Measurements from ENCODE around the gene FBXL19. TPM values are rescaled to one million over a fixed set of nuclear protein-coding genes. Genes with fewer than 3 reads are reported as not detected.
A peak's percentile ranks its signal among the peaks of the same experiment; 100 is the strongest.

Gene FBXL19
- total RNA-seq, 1 donor from 2014 or later: 24.3 TPM

DNA sequence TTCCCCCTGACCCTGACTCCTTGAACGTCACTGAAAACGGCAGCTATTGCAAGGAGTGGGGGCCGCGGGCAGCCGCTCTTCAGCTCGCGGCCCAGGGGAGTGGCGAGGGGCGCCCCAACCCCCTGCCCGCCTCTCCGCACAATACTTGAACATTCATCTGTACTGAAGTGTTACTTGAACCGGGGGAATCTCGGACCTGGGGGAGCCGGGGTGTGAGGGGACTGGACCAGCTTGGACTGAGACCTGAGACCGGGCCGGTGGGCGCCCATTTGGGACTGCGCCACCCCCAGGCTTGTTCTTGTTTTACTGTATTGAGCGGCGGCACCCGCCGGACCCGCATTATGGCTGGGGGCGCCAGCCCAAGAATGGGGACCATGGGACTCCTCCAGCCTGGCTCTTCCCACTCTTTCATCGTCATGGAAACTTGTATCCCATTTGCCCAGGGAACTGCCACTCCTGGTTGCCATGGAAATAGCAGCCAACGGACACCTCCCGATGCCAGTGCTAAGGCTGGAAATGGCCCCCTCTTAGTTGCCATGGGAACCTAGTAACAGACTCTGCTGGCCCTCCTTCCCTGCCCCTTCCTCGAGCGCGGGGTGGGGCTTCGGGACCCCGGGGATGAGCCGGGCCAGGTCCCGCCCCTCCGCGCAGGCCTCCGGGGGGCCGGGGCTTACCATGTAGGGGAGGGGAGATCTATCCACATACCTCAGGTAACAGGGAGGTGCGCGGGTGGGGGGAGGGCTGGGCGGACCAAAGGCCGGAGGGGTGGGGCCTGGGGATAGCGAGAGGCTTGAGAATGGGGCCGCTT, 24.7 kb downstream of the FBXL19 start:
- Mint-ChIP-seq H3K9me3 (ENCODE audit: unreplicated experiment) (no peaks in the 10 kb centered on the region), H3K36me3 (ENCODE audit: unreplicated experiment) (peaks cover 14% of the 10 kb centered on the region), H3K4me1 (ENCODE audit: unreplicated experiment) (peaks cover 27% of the 10 kb centered on the region), H3K27me3 (ENCODE audit: unreplicated experiment) (no peaks in the 10 kb centered on the region), H3K4me3 (ENCODE audit: unreplicated experiment) (peak overlapping the region; percentile 86), H3K27ac (ENCODE audit: unreplicated experiment) (peak overlapping the region; percentile 97)
- peak; percentile 98 for DNase-seq (ENCODE audit: extremely low spot score, unreplicated experiment)
- TF ChIP-seq, protein P1, sequence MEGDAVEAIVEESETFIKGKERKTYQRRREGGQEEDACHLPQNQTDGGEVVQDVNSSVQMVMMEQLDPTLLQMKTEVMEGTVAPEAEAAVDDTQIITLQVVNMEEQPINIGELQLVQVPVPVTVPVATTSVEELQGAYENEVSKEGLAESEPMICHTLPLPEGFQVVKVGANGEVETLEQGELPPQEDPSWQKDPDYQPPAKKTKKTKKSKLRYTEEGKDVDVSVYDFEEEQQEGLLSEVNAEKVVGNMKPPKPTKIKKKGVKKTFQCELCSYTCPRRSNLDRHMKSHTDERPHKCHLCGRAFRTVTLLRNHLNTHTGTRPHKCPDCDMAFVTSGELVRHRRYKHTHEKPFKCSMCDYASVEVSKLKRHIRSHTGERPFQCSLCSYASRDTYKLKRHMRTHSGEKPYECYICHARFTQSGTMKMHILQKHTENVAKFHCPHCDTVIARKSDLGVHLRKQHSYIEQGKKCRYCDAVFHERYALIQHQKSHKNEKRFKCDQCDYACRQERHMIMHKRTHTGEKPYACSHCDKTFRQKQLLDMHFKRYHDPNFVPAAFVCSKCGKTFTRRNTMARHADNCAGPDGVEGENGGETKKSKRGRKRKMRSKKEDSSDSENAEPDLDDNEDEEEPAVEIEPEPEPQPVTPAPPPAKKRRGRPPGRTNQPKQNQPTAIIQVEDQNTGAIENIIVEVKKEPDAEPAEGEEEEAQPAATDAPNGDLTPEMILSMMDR (IDR thresholded peaks at IDR 0.05): no peak

DNA sequence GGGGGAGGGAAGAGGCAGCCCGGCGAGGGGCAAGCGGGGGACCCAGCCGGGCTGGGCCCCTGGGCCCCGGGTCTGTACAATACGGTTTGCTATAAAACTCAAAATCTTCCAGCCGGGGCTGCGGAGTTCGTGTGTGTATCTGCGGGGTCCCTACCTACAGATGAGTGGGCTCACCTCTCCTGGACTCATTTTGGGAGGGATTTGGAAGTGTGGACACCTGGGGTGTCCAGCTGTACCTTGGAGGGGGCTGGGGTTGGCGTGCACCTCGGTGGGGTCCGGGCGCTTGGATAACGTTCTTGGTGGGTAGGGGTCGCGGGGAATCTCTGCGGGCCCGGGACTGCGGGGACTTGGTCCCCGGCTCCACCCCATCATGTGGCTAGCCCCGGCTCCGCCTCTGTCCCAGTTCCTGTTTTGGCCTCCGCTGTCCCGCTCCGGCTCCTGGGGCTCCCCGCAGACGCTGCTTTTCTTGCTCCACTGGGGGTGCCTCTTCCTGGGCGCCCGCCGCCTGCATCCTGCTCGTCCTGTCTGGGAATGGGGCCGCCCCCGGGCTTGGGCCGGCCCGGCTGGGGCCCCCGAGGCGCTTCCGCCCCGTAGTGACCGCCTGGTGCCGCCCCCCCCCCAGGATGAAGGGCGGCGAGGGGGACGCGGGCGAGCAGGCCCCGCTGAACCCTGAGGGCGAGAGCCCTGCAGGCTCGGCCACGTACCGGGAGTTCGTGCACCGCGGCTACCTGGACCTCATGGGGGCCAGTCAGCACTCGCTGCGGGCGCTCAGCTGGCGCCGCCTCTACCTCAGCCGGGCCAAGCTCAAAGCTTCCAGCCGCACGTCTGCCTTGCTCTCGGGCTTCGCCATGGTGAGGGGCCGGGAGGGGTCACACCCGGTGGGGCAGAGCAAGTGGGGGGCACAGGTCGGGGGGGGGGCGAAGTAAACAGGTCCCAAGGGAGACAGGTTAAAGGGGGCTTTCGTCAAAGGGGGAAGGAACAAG, 25.6 kb downstream of the FBXL19 start, which contains the start of gene ORAI3:
Gene ORAI3 (plus strand): TSS at position 402 of the 983 bp plus-strand sequence. CDS start 222 bp downstream, at position 624.
- TF ChIP-seq, protein P1 (IDR thresholded peaks at IDR 0.05): no peak
- Mint-ChIP-seq H3K27me3 (ENCODE audit: unreplicated experiment) (no peaks in the 10 kb centered on the region), H3K36me3 (ENCODE audit: unreplicated experiment) (peaks cover 11% of the 10 kb centered on the region), H3K4me1 (ENCODE audit: unreplicated experiment) (peaks cover 36% of the 10 kb centered on the region), H3K9me3 (ENCODE audit: unreplicated experiment) (no peaks in the 10 kb centered on the region), H3K27ac (ENCODE audit: unreplicated experiment) (peak within 1 kb of the TSS; percentile 97), H3K4me3 (ENCODE audit: unreplicated experiment) (peak within 1 kb of the TSS; percentile 86)
- DNase-seq (ENCODE audit: extremely low spot score, unreplicated experiment): no peak

DNA sequence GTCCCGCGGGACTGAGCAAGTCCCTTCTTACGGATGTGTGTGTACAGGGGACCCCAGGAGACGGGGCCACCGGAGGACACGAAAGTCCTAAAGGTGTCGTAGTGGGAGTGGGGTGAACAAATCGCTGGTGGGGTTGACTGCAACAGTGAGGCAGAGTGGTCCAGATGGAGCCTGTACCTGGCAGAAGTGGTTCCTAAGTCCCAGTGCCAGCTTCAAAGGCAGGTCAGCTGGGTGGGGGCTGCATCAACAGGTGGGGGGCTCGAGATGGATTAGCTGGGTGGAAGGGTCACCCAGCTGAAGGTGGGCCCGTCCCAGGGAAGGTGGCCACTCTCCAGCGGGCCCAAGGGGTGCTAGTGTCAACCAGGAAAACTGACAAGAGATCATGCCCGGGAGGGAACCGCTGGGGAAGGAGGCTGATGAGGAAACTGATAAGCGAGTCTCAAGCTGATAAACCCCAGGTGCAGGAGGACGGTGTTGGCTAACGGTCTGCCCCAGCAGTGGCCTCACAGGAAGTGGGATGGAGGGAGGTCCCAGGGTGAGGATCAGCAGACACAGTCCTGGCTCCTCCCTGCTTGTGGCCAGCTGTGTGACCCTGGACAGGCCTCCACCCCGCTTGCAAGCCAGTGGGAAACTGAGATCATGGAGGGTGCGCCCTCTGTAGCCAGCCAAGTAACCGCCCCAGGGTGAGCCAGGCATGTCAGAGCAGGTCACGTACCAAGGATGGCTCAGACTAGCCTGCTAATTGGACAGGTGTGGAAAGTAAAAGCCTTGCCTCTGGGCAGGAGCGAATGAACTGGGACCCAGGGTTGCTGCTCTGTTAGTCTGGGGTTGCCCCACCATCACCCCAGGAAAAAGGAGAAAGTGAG, 26.5 kb downstream of the FBXL19 start:
- no peaks in the 10 kb centered on the region for H3K9me3 Mint-ChIP-seq (ENCODE audit: unreplicated experiment)
- no peak for DNase-seq (ENCODE audit: extremely low spot score, unreplicated experiment)
- H3K4me3 Mint-ChIP-seq (ENCODE audit: unreplicated experiment): peak overlapping the region; percentile 86
- H3K36me3 Mint-ChIP-seq (ENCODE audit: unreplicated experiment): peaks cover 6% of the 10 kb centered on the region
- H3K27me3 Mint-ChIP-seq (ENCODE audit: unreplicated experiment): no peaks in the 10 kb centered on the region
- peaks cover 38% of the 10 kb centered on the region for H3K4me1 Mint-ChIP-seq (ENCODE audit: unreplicated experiment)
- TF ChIP-seq, protein P1 (IDR thresholded peaks at IDR 0.05): no peak
- peak overlapping the region; percentile 82 for H3K27ac Mint-ChIP-seq (ENCODE audit: unreplicated experiment)

DNA sequence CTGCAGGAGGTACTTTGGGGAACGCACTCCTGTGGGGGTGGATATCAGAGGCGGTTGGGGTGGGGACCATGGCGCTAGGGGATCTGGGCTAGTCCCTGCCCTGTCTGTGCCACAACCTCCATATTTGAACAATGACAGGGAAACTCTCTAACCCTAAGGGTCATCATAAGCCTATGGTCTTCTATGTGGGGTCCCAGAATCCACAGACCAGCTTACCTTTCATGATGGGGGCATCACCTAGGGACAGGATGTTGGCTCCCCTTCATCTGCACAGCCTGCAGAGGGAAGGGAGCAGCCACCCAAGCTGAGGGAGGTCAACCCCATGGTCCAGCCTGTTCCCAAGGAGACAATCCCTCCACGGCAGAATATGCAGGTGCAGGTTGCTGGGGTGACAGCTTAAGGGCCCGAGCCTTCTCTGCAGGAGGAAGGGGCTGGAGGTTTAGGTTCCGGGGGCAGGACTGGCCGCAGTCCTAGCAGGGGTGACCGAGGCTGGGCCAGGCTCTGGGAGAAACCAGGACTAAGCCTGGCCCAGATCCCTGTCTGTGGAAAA, 27.2 kb downstream of the FBXL19 start:
- H3K4me3 Mint-ChIP-seq (ENCODE audit: unreplicated experiment): peak overlapping the region; percentile 86
- H3K27ac Mint-ChIP-seq (ENCODE audit: unreplicated experiment): peak overlapping the region; percentile 82
- no peaks in the 10 kb centered on the region for H3K9me3 Mint-ChIP-seq (ENCODE audit: unreplicated experiment)

More for the DNA sequence above, 27.2 kb downstream of the FBXL19 start:
- no peak for DNase-seq (ENCODE audit: extremely low spot score, unreplicated experiment)
- Mint-ChIP-seq H3K4me1 (ENCODE audit: unreplicated experiment) (peaks cover 38% of the 10 kb centered on the region), H3K36me3 (ENCODE audit: unreplicated experiment) (peaks cover 4% of the 10 kb centered on the region), H3K27me3 (ENCODE audit: unreplicated experiment) (no peaks in the 10 kb centered on the region)
- TF ChIP-seq, protein P1 (IDR thresholded peaks at IDR 0.05): no peak

Measured in osteocyte (in vitro differentiated cells).